T-helper 1 cell treated with Interleukin-12 subunit alpha and Interleukin-12 subunit beta and Interleukin-4 antibody, amounts not matched to agents 30 ng/mL and 1 ng/mL, for 36 hours (primary cell): ENCODE data around the gene SEPTIN8. TPM values are rescaled to one million over a fixed set of nuclear protein-coding genes. Genes with fewer than 3 reads are reported as not detected.

Experiments
- intact Hi-C: fragments of 100-400 bp; cut with micrococcal nuclease; formaldehyde crosslinking; loops from one replicate; pipeline ENCODE4 v1.15.1; 2024
- total RNA-seq: library from RNA; stranded (reverse); gene quantifications from 2 replicates; pipeline ENCODE4 v1.2.3, GENCODE V29; 2022

SEPTIN8 gene
- total RNA-seq, 1 donor from 2014 or later: 54.0 TPM

DNA sequence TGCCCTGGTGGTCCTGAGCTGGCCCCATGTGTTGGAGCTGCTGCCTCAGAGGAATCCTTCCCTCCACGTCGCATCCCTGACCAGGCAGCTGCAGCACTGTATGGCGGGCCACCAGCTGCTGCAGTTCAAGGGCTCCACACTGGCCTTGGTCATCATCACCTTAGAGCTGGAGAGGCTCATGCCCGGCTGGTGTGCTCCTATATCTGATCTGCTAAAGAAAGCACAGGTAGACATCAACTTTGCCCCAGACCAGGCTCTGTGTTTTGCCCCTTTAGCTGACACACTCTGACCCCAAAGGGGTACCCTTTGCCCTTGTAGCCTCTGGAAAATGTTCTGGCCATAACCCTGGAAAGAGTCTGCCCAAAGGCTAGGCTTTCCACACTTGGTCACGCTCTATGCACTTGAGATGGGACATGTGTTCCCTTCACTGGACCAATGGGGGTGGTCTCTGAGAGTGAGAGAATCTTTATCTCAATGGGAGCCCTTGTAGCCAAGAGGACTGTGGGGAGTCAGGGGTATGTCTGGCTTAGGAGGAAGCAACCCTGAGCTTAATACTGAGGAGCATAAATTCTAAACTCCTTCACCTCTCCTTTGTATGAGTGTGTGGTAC, 25.0 kb downstream of the SEPTIN8 start:
- intact Hi-C loops: loop anchor here (1.0 kb wide), 3 partner anchors 15 to 60 kb away; partner anchors contain the start of gene KIF3A

DNA sequence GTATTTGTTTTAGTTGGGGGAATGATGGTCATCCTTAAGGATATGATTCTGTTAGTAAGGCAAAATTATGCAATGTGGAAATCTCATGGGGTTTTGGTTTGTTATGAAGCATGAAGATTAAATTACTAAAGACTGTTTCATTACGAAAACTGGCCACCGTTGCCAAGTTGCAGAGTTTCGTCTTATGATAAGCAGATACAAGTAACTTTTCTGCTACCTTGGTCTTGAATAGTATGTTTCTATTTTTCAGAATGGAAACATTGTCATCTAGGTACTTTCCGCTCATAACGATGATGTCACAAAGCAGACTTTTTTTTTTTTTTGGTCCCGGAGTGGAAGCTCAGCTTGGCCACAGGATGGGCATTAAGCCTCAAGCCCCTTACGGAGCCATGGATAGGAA, 25.6 kb downstream of the SEPTIN8 start:
- intact Hi-C loops: loop anchor here (1.0 kb wide), 3 partner anchors 14 to 61 kb away; partner anchors contain the start of gene KIF3A

DNA sequence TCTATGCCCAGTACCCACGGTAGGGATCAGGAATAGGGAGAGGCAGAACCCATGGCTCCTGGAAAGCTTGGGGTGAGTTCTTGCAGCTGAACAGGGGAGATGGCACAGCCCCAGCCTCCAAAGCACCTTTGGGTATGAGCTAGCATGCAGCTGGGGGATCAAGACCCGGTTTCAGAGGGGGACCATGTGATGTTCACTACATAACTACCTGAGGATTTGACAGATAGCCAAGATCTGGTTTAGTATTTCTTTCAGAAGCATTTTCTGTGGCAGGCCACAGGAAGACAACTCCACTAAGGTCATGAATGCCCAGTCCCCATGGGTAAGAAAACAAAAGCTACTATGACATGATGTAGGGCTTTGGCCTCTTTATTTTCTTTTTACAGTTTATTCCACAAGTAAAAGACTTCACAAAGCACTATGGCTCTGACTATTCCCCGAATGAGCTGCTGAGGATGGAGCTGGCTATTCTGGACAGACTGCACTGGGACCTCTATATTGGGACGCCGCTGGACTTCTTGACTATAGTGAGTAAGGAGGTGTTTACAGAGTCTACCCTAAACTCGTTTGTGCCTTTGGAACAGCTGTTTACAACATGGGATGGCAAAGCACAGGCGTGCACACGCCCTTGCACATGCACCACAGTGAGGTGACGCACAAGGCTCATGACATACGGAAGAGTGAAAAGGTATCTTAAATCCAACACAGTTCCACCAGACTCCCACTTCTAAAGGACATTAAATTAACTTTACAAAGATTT, 26.4 kb downstream of the SEPTIN8 start:
- intact Hi-C loops: loop anchor here (1.0 kb wide), 3 partner anchors 13 to 62 kb away; partner anchors contain the start of gene KIF3A

DNA sequence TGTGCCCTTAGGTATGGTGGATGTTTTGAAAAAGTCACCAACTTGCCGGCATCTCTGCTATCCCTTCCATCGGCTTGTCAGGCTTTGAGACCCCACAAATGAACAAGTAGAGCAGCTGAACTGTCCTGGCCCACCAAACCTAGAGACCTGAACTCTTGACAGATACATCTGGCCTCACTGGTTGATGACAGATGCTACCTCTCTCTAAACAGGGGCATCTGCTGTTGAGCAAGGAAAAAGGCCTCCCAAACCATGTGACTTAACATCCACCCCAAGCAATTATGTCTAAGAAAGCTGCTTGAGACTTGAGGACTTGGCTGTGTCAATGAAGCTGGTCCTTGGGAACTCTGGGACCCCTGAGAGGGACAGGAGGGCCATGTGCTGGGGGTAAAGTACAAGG, 27.5 kb downstream of the SEPTIN8 start:
- intact Hi-C loops: loop anchor here (2.0 kb wide), 1 partner anchor 109 kb away; no protein-coding TSS in a partner anchor

DNA sequence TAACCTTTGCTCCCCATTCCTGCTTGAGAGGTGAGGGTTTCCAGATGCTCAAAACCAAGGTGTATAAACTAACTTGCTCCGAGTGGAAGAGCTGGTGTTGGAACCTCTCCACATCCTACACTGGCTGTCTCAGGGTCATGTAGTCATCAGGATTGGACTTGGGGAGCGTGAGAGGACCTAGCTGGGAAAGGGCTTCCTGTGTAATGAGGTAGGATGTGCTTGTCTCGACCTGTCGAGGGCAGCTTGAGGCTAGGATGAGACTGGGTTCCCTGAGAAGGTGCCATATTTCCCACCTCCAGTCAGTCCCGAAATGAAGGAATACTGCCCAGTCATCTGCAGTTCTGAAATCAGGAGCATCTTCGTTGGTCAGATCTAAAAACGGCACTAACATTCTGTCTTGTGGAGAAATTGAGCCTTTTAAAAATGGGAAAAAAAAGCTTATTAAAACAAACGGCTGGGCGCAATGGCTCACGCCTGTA, 28.5 kb downstream of the SEPTIN8 start:
- intact Hi-C loops: loop anchor here (2.0 kb wide), 1 partner anchor 108 kb away; no protein-coding TSS in a partner anchor

DNA sequence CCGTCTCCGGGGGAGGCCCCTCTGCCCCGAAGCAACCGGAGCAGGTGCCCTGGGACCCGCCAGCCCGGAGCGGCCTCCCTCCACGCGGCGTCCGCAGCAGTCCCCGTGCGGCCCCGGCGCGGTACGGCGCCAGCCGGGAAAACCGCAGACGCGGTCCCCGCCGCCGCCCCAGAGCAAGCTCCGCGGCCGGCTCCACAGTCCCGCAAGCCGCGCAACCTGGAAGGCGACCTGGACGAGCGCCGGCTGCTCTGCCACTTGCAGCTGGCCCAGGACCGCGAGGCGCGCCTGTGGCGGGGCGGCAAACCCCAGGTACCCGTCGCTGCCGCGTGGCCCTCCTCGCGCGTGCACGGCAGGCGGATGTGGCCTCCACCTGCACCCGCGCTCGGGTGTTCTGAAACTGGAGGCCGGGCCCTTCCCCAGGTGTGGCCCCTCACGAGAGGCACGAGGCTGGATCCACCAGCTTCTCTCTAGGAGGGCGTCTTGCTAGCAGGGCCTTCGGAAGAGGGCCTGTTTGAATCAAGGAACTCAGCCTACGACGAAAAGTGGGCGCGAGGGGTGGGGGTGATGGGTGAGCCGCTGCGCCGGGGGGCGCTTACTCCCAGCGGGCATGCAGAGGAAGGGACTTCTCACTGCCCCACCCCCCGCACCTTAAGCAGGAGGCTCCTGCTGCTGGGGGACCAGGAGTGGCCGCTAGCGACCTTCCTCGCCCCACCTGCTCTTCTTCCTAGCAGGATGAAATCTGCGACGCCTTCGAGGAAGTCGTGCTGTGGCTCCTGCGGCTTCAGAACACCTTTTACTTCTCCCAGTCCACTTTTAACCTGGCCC, 29.2 kb downstream of the SEPTIN8 start:
- intact Hi-C loops: loop anchor here (1.0 to 2.0 kb wide), 2 partner anchors 72 to 107 kb away; no protein-coding TSS in a partner anchor

DNA sequence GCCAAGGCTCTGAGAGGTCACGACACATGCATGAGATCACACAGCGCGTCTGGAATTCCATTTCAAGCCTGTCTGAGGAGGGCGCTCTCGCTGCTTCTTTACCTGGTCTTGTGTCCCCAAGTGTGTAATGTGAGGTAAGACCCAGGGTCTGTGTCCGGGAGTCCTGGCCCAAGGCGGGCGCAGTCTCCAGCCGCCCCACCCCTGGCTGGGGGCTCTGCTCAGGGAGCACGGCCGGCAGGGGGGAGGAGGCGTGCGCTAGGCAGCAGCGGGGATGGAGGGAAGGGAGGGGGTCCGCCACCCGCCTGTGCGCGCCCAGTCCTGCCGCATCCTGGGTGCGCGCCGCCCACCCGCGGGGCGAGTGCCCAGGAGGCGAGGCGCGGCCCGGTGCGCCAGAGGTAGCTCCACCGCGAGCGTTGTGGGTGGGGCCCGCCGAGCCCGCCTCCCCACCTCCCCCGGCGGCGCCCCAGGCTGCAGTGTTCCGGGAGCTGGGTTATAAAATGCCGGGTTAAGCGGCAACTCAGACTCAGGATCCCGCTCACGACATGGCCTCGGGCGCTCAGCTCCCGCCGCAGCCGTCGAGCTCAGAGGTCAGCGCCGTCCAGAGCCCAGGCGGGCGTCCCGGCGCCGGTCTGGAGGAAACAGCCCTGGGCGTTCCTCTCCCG, 30.0 kb downstream of the SEPTIN8 start, which contains the start of gene CCNI2:
TSS of gene CCNI2 (plus strand) at position 473 of the 662 bp plus-strand sequence. CDS start at position 543, 70 bp downstream.
- intact Hi-C loops: loop anchor here (1.0 kb wide), 2 partner anchors 10 to 73 kb away; partner anchors contain the start of gene KIF3A

DNA sequence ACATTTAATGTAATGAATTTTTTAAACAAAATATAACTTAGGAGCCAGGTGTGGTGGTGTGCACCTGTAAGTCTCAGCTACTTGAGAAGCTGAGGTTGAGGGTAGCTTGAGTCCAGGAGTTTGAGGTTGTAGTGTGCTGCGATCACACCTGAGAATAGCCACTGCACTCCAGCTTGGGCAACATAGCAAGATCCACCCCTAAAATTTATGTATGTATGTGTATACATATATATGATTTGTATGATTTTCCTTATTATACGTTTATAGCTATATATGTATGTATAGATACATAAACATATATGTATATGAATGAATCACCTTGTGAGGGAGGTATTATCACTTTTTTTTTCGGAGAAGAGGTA, 30.5 kb downstream of the SEPTIN8 start:
- intact Hi-C loops: loop anchor here (1.0 kb wide), 1 partner anchor 9 kb away; the partner anchor contains the start of gene KIF3A

DNA sequence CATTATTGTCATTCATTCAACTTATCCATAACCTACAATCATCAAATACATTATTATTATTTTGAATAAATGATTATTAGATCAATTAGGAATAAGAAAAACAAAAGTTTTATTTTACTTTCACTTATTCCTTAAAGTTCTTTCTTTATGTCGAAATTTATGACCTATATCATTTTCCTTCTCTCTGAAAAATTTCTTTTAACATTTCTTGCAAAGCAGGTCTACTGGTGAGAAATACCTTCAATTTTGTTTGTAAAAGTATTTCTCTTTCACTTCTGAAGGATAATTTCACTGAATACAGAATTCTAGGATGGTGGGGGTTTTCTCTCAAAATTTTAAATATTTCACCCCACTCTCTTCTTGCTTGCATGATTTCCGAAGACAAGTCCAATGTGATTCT, 32.4 kb downstream of the SEPTIN8 start:
- intact Hi-C loops: no loop called here

DNA sequence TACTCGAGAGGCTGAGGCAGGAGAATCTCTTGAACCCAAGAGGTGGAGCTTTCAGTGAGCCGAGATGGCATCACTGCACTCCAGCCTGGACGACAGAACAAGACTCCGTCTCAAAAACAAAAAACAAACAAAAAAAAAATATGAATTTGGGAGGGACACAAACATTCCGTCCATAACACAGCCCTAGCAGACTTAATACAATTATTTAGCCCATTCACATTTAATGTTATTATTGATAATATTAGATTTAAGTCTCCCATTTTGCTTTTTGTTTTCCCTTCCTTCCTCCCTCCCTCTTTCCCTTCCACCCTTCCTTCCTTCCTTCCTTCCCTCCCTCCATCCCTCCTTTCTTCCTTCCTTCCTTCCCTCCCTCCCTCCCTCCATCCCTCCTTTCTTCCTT, 34.4 kb downstream of the SEPTIN8 start:
- intact Hi-C loops: no loop called here

DNA sequence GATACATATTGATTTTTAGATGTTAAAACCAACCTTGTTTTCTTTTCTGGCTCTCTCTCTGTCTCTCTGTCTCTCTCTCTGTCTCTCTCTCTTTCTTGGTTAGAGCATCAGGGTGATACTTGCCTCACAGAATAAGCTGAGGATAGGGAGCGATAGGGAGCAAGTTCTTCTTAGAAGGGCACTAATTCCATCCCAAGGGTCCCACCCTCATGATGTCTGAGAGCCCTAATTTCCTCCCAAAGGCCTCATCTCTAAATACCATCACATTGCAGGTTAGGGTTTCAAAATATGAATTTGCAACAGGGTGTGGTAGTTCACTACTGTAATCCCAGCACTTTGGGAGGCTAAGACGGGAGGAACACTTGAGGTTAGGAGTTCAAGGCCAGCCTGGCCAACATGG, 34.9 kb downstream of the SEPTIN8 start:
- intact Hi-C loops: no loop called here

DNA sequence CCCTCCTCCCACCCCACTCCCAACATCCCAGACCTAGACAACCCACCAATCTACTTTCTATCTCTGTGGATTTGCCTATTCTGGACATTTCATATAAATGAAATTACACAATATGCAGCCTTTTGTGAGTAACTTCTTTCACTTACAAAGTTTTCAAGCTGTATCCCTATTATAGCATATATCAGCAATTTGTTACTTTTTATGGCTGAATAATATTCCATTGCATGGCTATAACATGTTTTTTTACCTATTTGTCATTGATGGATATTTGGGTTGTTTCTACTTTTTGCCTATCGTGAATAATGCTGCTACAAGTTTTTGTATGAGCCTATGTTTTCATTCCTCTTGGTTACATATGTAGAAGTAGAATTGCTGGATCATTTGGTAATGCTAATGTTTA, 37.8 kb downstream of the SEPTIN8 start:
- intact Hi-C loops: loop anchor here (5.0 kb wide), 4 partner anchors 223 to 1102 kb away; partner anchors contain the start of genes AFF4, HSPA4 and RAPGEF6

DNA sequence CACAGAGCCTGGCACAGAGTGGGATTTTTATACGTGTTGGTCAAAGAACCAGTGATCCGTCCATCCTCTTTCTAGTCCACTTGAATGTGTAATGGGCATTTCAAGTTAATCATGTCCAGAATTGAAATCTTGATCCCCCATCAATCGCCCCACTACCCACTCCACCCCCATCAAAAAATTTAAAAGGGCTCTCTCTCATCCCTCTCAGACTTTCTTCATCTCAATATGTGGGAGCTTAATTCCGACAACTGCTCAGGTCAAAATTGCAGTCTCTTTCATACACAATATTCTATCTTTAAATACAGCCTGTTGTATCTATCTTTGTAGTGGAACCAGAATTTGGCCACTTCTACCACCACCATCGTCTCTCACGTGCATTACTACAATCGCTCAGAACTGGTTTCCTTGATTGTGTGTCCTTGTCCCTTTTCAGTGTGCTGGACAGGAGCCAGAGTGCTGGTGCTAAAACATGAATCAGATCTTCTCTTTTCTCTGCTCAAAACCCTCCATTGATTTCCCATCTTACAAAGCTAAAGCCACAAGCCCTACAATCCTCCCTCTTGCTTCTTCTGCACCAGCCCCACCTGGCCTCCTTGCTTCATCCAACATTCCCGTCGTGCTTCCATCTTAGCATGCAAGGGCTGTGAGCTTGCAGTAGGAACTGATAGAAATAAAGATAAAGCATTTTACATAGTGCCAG, 38.9 kb downstream of the SEPTIN8 start:
- intact Hi-C loops: loop anchor here (1.0 to 5.0 kb wide), 15 partner anchors 8 to 1101 kb away; partner anchors contain the start of genes AFF4, GDF9, HSPA4 and RAD50

DNA sequence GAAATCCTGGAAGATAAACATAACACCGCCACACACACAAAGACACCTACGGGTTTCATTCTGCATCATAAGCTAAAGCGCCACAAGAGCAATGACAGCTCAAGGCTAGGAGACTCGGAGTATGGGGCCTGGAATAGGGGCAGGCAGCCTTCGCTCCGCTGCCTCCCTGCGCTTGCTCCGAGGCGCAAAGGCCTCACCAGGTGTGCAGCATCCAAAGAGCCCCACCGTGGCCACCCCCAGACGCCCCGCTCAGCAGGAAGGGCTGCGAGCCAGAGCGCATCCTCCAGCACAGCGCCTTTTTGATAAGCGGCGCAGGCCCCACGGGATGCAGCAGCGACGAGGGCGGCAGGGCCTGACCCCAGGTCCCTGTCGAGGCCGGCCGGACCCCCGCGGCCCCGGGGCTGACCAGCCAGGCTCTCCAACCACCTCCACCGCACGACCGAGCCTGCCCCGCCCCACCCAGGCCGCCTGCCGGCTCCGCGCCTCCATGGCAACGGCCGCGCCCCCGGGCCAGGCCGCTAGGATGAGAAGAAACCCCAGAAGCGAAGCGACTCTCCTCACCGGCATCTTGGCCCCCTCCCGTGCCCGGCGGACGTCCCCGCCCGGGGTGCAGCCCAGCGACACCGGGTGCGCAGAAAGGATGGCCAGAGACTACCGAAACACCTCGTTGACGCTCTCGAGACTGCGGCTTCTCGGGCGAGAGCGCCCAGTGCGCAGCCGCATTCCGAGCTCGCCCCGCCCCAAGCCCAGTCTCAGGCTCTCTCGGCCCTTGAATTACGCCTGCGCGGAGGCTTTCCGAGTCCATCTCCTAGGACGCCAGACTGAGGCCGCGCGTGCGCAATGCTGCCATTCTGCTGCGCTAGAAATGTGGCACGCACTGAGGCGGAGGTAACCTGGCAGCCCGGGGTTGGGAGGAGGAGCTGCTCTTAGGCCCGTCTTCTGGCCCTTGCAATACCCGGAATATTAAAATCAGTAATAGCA, 39.9 kb downstream of the SEPTIN8 start, which contains the start of gene KIF3A:
TSS of gene KIF3A (minus strand) at position 694 of the 981 bp plus-strand sequence. CDS start at position 567, 127 bp downstream.
- intact Hi-C loops: loop anchor here (1.0 to 5.0 kb wide), 16 partner anchors 9 to 1100 kb away; partner anchors contain the start of genes AFF4, GDF9, HSPA4 and RAD50

DNA sequence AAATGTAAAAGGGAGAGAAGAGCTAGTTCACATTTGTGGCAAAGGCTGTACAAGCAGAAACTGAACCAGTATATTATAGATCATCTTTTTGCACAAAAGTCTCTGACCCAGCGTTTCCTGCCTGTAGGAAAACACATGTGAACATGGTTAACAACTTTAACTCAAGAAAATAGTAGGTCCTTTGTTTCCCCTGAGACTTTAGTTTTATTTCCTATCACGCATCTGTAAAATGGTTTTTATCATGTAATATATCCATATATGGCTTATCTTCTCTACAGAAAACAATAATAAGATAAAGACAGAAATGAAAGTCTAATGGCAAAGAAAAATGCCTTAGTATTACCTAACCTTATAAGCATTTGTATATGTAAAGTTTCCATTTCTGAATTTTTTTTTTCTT, 42.4 kb downstream of the SEPTIN8 start:
- intact Hi-C loops: loop anchor here (5.0 kb wide), 4 partner anchors 228 to 1097 kb away; partner anchors contain the start of genes AFF4, HSPA4 and RAPGEF6

DNA sequence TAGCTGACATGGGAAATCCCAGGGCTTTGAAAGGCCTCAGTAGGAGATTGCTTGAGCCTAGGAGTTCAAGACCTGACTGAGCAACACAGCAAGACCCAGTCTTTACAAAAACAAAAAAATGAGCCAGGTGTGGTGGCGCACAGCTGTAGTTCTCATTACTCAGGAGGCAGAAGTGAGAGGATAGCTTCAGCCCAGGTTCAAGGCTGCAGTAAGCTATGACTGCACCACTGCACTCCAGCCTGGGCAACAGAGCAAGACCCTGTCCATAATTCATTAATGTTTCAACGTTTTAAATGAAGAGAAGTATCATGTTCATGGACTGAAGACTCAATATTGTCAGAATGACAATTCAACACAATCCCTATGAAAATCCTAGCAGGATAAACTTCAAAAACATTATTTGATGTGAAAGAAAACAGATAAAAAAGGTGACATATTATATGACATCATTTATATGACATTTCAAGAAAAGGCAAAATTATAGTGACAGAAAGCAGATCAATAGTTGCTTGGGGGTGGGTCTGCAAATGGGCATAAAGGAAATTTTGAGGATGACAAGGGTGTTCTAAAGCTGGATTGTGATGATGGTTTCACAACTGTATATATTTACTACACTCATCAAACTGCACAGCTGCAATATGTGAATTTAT, 43.4 kb downstream of the SEPTIN8 start:
- intact Hi-C loops: no loop called here

DNA sequence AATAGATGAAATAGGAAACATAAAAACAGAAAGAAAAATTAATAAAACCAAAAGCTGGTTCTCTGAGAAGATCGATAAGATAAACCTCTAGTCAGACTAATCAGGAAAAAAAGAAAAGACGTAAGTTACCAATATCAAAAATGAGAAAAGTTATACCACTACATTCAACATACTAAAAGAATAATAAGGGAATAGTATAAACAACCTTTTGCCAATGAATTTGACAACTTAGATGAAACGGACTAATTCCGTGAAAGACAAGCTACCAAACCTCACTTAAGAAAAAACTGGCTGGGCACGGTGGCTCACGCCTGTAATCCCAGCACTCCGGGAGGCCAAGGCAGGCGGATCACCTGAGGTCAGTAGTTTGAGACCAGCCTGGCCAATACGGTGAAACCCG, 47.1 kb downstream of the SEPTIN8 start:
- intact Hi-C loops: no loop called here

DNA sequence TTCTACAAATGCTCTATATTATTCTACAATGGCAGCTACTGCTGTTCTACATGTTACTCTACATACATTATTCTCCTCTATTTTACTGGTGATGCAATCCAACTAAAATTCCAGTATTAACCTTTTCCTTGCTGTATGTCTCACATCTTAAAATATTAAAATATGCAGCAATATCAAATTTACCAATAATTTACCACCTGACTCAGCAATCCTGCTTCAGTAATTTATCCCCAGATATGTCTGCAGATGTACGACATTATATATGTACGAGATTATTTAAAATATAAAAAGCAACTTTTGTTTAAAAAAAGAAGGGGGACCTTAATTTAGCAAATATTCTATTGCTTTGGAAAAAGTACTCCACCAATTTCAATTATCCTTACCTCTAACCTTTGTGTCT, 51.3 kb downstream of the SEPTIN8 start:
- intact Hi-C loops: no loop called here
